ENCODE results near the gene KIAA1328. TPM values are rescaled to one million over a fixed set of nuclear protein-coding genes. Genes with fewer than 3 reads are reported as not detected.

The KIAA1328 gene
- total RNA-seq, 1 donor from 2014 or later: 8.6 TPM

- intact Hi-C loops (cut with micrococcal nuclease): no loop called here
These were observed 106.0 kb downstream of the KIAA1328 start for GRCh38 chr18:36934884-36935283.

GRCh38 chr18:36942264-36942663 lies 113.3 kb downstream of the KIAA1328 start:
- intact Hi-C loops (cut with micrococcal nuclease): loop anchor here (2.0 kb wide), 1 partner anchor 535 kb away; no protein-coding TSS in a partner anchor

- intact Hi-C loops (cut with micrococcal nuclease): no loop called here
These were observed 119.0 kb downstream of the KIAA1328 start for GRCh38 chr18:36947820-36948348.

- intact Hi-C loops (cut with micrococcal nuclease): no loop called here
These were observed 121.4 kb downstream of the KIAA1328 start for GRCh38 chr18:36950282-36950681.

GRCh38 chr18:36950960-36951359 lies 122.0 kb downstream of the KIAA1328 start:
- intact Hi-C loops (cut with micrococcal nuclease): no loop called here

GRCh38 chr18:36953047-36953446 lies 124.1 kb downstream of the KIAA1328 start:
- intact Hi-C loops (cut with micrococcal nuclease): no loop called here

- intact Hi-C loops (cut with micrococcal nuclease): no loop called here
These were observed 131.1 kb downstream of the KIAA1328 start for GRCh38 chr18:36960038-36960437.

- intact Hi-C loops (cut with micrococcal nuclease): no loop called here
These were observed 134.5 kb downstream of the KIAA1328 start for GRCh38 chr18:36963464-36963863.

GRCh38 chr18:36974686-36975085 lies 145.8 kb downstream of the KIAA1328 start:
- intact Hi-C loops (cut with micrococcal nuclease): no loop called here

GRCh38 chr18:36977121-36977520 lies 148.2 kb downstream of the KIAA1328 start:
- intact Hi-C loops (cut with micrococcal nuclease): no loop called here

GRCh38 chr18:36993068-36993467 lies 164.1 kb downstream of the KIAA1328 start:
- intact Hi-C loops (cut with micrococcal nuclease): no loop called here

GRCh38 chr18:37006742-37007141 lies 177.8 kb downstream of the KIAA1328 start:
- intact Hi-C loops (cut with micrococcal nuclease): no loop called here

GRCh38 chr18:37012452-37012851 lies 183.5 kb downstream of the KIAA1328 start:
- intact Hi-C loops (cut with micrococcal nuclease): no loop called here

GRCh38 chr18:37019157-37019827 lies 190.4 kb downstream of the KIAA1328 start:
- intact Hi-C loops (cut with micrococcal nuclease): no loop called here

GRCh38 chr18:37033419-37033818 lies 204.5 kb downstream of the KIAA1328 start:
- intact Hi-C loops (cut with micrococcal nuclease): no loop called here

GRCh38 chr18:37042381-37042780 lies 213.5 kb downstream of the KIAA1328 start:
- intact Hi-C loops (cut with micrococcal nuclease): no loop called here

- intact Hi-C loops (cut with micrococcal nuclease): no loop called here
These were observed 226.3 kb downstream of the KIAA1328 start for GRCh38 chr18:37055137-37055802.

GRCh38 chr18:37064187-37064586 lies 235.3 kb downstream of the KIAA1328 start:
- intact Hi-C loops (cut with micrococcal nuclease): no loop called here

GRCh38 chr18:37065254-37065653 lies 236.3 kb downstream of the KIAA1328 start:
- intact Hi-C loops (cut with micrococcal nuclease): no loop called here

GRCh38 chr18:37084912-37085311 lies 256.0 kb downstream of the KIAA1328 start:
- intact Hi-C loops (cut with micrococcal nuclease): no loop called here

GRCh38 chr18:37085362-37085761 lies 256.4 kb downstream of the KIAA1328 start:
- intact Hi-C loops (cut with micrococcal nuclease): no loop called here

- intact Hi-C loops (cut with micrococcal nuclease): no loop called here
These were observed 279.0 kb downstream of the KIAA1328 start for GRCh38 chr18:37107748-37108522.

Measured in T-helper 1 cell treated with Interleukin-12 subunit alpha and Interleukin-12 subunit beta and Interleukin-4 antibody, amounts not matched to agents 30 ng/mL and 1 ng/mL, for 36 hours (primary cell).